K562 (cell line): ENCODE results near the gene CASKIN1. TPM values are rescaled to one million over a fixed set of nuclear protein-coding genes. Genes with fewer than 3 reads are reported as not detected.

Experiments used
- ATF1 ChIP-seq, 2 experiments: fragments of 450-650 bp in 1 of 2; IDR thresholded peaks; 2 replicates each; pipeline ENCODE4 v1.6.1; 2016; ENCODE audit warnings: missing compliant biosample characterization in 1 of 2, missing genetic modification characterization in 1 of 2
- CCNT2 ChIP-seq: IDR thresholded peaks from 2 replicates; pipeline ENCODE4 v1.6.1; 2011; ENCODE audit warnings: borderline replicate concordance, low read depth, mild to moderate bottlenecking, moderate library complexity, mixed read lengths, low read length; ENCODE audit not compliant: insufficient read length; ENCODE audit errors: extremely low read depth
- ETS1 ChIP-seq: conservative IDR thresholded peaks from 2 replicates; pipeline ENCODE4 v1.6.1; 2011; ENCODE audit warnings: low read depth, mild to moderate bottlenecking, low read length; ENCODE audit not compliant: control insufficient read depth
- SIN3A ChIP-seq, 2 experiments: fragments of 150-350 bp in 1 of 2; IDR thresholded peaks; 2 replicates each; pipeline ENCODE4 v1.6.1; 2011 to 2016; ENCODE audit warnings: borderline replicate concordance in 2 of 2, low read depth in 2 of 2, low read length in 2 of 2, mild to moderate bottlenecking in 2 of 2, moderate library complexity in 2 of 2; ENCODE audit not compliant: control insufficient read depth in 1 of 2
- SRF ChIP-seq, 2 experiments: fragments of 250-450, 450-650 bp in 1 of 2; sonication (Bioruptor Pico) in 1 of 2; sonication (generic) in 1 of 2; formaldehyde crosslinking; IDR thresholded peaks; 2 replicates each; pipeline versions ENCODE4 v1.5.0 to v1.5.1; 2020 to 2022; ENCODE audit warnings: mild to moderate bottlenecking in 1 of 2, missing genetic modification reagents in 1 of 2
- polyA plus RNA-seq, 8 experiments: library from polyadenylated mRNA; depleted of rRNA in 4 of 8; stranded (reverse) in 5 of 8; unstranded in 3 of 8; fragments of >200 nt; fragmentation: Nextera tagmentation in 2 of 8; fragmentation: Illumina TruSeq in 1 of 8; extraction: Ambion mirVana in 2 of 8; extraction: Trizol in 1 of 8; gene quantifications; 2 replicates each; pipeline versions ENCODE4 v1.2.1 to v1.2.3, GENCODE V29; 2011 to 2014; ENCODE audit warnings: inconsistent platforms in 1 of 8, missing spikeins in 1 of 8
- total RNA-seq, 7 experiments: library from RNA; depleted of rRNA in 6 of 7; stranded (reverse); fragments of >200 nt in 6 of 7; fragmentation: Illumina TruSeq in 2 of 7; extraction: Trizol in 2 of 7; gene quantifications; 2 replicates each; pipeline versions ENCODE4 v1.2.1 to v1.2.3, GENCODE V29; 2011 to 2021; ENCODE audit warnings: low replicate concordance in 1 of 7
- TF ChIP-seq, protein P1 (sequence below), 2 experiments: fragments of 450-650 bp; formaldehyde crosslinking in 1 of 2; IDR thresholded peaks; 2 replicates each; pipeline versions ENCODE4 v1.4.0 to v1.6.1; 2014 to 2020; ENCODE audit warnings: mild to moderate bottlenecking in 2 of 2, borderline replicate concordance in 1 of 2, low read depth in 1 of 2
- TF ChIP-seq, protein P2 (sequence below), 2 experiments: fragments of 450-650 bp; IDR thresholded peaks; 2 replicates each; pipeline ENCODE4 v1.6.1; 2018; ENCODE audit warnings: mild to moderate bottlenecking in 2 of 2, low read depth in 1 of 2; ENCODE audit not compliant: partially characterized antibody in 2 of 2

The CASKIN1 gene
- total and polyA plus RNA-seq, 9 of the 15 experiments (the other 6 are each of a cell fraction or from before 2014, with no cell fraction given) = 0.15 to 4.5 (median 1.5) TPM; not detected in 2

- TF ChIP-seq ETS1 (no peak), ATF1 (CRISPR knock-in tag; IDR thresholded peaks at IDR 0.05) (no peak), ATF1 (tag; IDR thresholded peaks at IDR 0.05) (no peak), SRF (CRISPR knock-in tag; IDR thresholded peaks at IDR 0.05) (no peak), SIN3A (IDR thresholded peaks at IDR 0.05; ENCODE audit: borderline replicate concordance in 2 of 2, control insufficient read depth in 1 of 2, low read depth in 2 of 2, low read length in 2 of 2) (peak in 1 of 2 experiments; percentile 32; a peak in 1 of 4 replicates), CCNT2 (no peak)
- TF ChIP-seq, protein P1, sequence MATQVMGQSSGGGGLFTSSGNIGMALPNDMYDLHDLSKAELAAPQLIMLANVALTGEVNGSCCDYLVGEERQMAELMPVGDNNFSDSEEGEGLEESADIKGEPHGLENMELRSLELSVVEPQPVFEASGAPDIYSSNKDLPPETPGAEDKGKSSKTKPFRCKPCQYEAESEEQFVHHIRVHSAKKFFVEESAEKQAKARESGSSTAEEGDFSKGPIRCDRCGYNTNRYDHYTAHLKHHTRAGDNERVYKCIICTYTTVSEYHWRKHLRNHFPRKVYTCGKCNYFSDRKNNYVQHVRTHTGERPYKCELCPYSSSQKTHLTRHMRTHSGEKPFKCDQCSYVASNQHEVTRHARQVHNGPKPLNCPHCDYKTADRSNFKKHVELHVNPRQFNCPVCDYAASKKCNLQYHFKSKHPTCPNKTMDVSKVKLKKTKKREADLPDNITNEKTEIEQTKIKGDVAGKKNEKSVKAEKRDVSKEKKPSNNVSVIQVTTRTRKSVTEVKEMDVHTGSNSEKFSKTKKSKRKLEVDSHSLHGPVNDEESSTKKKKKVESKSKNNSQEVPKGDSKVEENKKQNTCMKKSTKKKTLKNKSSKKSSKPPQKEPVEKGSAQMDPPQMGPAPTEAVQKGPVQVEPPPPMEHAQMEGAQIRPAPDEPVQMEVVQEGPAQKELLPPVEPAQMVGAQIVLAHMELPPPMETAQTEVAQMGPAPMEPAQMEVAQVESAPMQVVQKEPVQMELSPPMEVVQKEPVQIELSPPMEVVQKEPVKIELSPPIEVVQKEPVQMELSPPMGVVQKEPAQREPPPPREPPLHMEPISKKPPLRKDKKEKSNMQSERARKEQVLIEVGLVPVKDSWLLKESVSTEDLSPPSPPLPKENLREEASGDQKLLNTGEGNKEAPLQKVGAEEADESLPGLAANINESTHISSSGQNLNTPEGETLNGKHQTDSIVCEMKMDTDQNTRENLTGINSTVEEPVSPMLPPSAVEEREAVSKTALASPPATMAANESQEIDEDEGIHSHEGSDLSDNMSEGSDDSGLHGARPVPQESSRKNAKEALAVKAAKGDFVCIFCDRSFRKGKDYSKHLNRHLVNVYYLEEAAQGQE (IDR thresholded peaks at IDR 0.05; ENCODE audit: borderline replicate concordance) = no peak
- TF ChIP-seq, protein P1 (CRISPR knock-in tag; IDR thresholded peaks at IDR 0.05; ENCODE audit: low read depth) = no peak
- TF ChIP-seq, protein P2, sequence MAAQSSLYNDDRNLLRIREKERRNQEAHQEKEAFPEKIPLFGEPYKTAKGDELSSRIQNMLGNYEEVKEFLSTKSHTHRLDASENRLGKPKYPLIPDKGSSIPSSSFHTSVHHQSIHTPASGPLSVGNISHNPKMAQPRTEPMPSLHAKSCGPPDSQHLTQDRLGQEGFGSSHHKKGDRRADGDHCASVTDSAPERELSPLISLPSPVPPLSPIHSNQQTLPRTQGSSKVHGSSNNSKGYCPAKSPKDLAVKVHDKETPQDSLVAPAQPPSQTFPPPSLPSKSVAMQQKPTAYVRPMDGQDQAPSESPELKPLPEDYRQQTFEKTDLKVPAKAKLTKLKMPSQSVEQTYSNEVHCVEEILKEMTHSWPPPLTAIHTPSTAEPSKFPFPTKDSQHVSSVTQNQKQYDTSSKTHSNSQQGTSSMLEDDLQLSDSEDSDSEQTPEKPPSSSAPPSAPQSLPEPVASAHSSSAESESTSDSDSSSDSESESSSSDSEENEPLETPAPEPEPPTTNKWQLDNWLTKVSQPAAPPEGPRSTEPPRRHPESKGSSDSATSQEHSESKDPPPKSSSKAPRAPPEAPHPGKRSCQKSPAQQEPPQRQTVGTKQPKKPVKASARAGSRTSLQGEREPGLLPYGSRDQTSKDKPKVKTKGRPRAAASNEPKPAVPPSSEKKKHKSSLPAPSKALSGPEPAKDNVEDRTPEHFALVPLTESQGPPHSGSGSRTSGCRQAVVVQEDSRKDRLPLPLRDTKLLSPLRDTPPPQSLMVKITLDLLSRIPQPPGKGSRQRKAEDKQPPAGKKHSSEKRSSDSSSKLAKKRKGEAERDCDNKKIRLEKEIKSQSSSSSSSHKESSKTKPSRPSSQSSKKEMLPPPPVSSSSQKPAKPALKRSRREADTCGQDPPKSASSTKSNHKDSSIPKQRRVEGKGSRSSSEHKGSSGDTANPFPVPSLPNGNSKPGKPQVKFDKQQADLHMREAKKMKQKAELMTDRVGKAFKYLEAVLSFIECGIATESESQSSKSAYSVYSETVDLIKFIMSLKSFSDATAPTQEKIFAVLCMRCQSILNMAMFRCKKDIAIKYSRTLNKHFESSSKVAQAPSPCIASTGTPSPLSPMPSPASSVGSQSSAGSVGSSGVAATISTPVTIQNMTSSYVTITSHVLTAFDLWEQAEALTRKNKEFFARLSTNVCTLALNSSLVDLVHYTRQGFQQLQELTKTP (IDR thresholded peaks at IDR 0.05; ENCODE audit: low read depth in 1 of 2, partially characterized antibody in 2 of 2) = no peak
Observed at GRCh38 chr16:2150418-2151187, 45.8 kb downstream of the CASKIN1 start (continued).
